ENCODE data around the gene DNAJC1.
"Not testable (repeated sequence)": the region's sequence is repeated elsewhere in the genome, so short reads cannot be mapped to it uniquely, and the experiment has no call there.

The DNAJC1 gene

DNA sequence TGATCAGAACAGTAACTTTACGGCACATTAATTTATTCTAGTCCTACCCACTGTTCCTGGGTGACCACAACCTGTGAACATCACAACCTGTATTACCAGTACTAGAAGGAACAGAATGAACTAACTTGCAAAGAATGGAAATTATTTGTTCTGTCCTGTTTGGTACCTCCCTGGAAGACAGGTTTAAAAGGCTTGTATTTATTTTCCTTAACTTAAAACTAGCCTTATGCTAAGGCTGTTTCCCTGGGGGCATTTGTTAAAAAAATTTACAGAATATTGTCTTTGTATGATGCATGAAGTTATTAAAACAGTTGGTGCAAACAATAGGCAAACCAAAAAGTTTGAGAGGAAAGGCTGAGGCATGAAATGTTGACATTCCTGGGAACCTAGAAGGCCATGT is 132.7 kb downstream of the DNAJC1 start:
- no peak for TF ChIP-seq EZH2 (IDR thresholded peaks at IDR 0.05; ENCODE audit: borderline replicate concordance, low read length)
- no peaks in the 10 kb centered on the region for H3K36me3 ChIP-seq (ENCODE audit: insufficient read depth, low read length)
- no peak overlapping the region for H3K27ac ChIP-seq (ENCODE audit: low read depth, low read length, poor library complexity, severe bottlenecking)
- H3K9me2 ChIP-seq (ENCODE audit: low read depth, low read length) = no peaks in the 10 kb centered on the region
- H4K20me1 ChIP-seq (ENCODE audit: insufficient read depth, low read length) = no peaks in the 10 kb centered on the region
- H3K27me3 ChIP-seq (ENCODE audit: insufficient read depth, low read length) = no peaks in the 10 kb centered on the region
- no peaks in the 10 kb centered on the region for H3K79me2 ChIP-seq (ENCODE audit: insufficient read depth, low read length)
- no peak overlapping the region for H3K4me3 ChIP-seq (ENCODE audit: low read depth, low read length, poor library complexity, severe bottlenecking)
- no peak overlapping the region for H3K9ac ChIP-seq (ENCODE audit: low read length)
- H3K4me1 ChIP-seq (ENCODE audit: insufficient read depth, low read length, severe bottlenecking) = no peaks in the 10 kb centered on the region
- H3K4me2 ChIP-seq (ENCODE audit: low read length) = no peak overlapping the region
- H2AFZ ChIP-seq (ENCODE audit: low read length) = no peak overlapping the region
- no peaks in the 10 kb centered on the region for H3F3A ChIP-seq (ENCODE audit: insufficient read depth, low read length)
- peaks cover 9% of the 10 kb centered on the region; the same call in 1 of the 2 replicates for H3K9me3 ChIP-seq (ENCODE audit: low read length)

DNA sequence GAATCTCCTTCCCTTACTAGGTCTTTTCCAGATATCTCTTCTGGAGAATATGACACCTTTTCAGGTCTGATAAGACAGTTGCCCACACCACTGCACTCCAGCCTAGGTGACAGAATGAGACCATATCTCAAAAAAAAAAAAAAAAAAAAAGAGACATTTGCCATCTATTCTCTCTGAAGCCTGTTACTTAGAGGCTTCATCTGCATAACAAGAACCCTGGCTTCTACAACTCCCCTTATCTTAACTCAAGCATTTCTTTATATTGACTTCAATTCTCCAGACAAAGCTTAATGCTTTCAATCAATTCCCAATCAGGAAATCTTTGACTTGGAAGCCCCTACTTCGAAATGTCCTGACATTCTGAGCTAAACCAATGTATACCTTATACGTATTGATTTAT is 134.4 kb downstream of the DNAJC1 start:
- H3K4me1 ChIP-seq (ENCODE audit: insufficient read depth, low read length, severe bottlenecking); H3K27me3 ChIP-seq (ENCODE audit: insufficient read depth, low read length); H4K20me1 ChIP-seq (ENCODE audit: insufficient read depth, low read length); H3K4me2 ChIP-seq (ENCODE audit: low read length); H3K9ac ChIP-seq (ENCODE audit: low read length); H3K79me2 ChIP-seq (ENCODE audit: insufficient read depth, low read length); H2AFZ ChIP-seq (ENCODE audit: low read length); H3F3A ChIP-seq (ENCODE audit: insufficient read depth, low read length); H3K9me2 ChIP-seq (ENCODE audit: low read depth, low read length); H3K27ac ChIP-seq (ENCODE audit: low read depth, low read length, poor library complexity, severe bottlenecking); H3K36me3 ChIP-seq (ENCODE audit: insufficient read depth, low read length); H3K9me3 ChIP-seq (ENCODE audit: low read length); H3K4me3 ChIP-seq (ENCODE audit: low read depth, low read length, poor library complexity, severe bottlenecking): not testable (repeated sequence)

DNA sequence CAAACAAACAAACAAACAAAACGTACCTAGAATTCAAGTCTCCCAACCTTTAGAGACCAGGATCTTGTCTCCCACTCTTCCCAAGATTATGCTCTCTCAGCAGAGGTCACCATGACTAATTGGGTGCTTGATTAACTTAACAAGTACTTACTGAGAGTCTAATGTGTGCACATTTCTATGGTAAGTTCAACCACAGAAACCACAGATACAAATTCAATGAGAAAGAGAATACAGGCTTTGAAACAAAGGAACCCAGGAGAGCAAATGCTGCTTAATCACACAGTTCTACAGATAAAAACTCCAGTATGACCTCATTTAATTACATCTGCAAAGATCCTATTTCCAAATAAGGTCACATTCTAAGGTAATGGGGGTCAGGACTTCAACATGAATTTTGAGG is 142.8 kb downstream of the DNAJC1 start:
- Histone ChIP-seq H3K4me1 (ENCODE audit: insufficient read depth, low read length, severe bottlenecking) (no peaks in the 10 kb centered on the region), H4K20me1 (ENCODE audit: insufficient read depth, low read length) (no peaks in the 10 kb centered on the region), H3K4me3 (ENCODE audit: low read depth, low read length, poor library complexity, severe bottlenecking) (no peak overlapping the region), H3K9me2 (ENCODE audit: low read depth, low read length) (no peaks in the 10 kb centered on the region), H3K36me3 (ENCODE audit: insufficient read depth, low read length) (no peaks in the 10 kb centered on the region), H3K4me2 (ENCODE audit: low read length) (no peak overlapping the region), H3K27me3 (ENCODE audit: insufficient read depth, low read length) (no peaks in the 10 kb centered on the region), H3K79me2 (ENCODE audit: insufficient read depth, low read length) (no peaks in the 10 kb centered on the region), H2AFZ (ENCODE audit: low read length) (no peak overlapping the region), H3K9me3 (ENCODE audit: low read length) (no peaks in the 10 kb centered on the region), H3K9ac (ENCODE audit: low read length) (no peak overlapping the region), H3K27ac (ENCODE audit: low read depth, low read length, poor library complexity, severe bottlenecking) (no peak overlapping the region), H3F3A (ENCODE audit: insufficient read depth, low read length) (no peaks in the 10 kb centered on the region)
- TF ChIP-seq EZH2 (IDR thresholded peaks at IDR 0.05; ENCODE audit: borderline replicate concordance, low read length) = no peak
- TF ChIP-seq, protein P1, sequence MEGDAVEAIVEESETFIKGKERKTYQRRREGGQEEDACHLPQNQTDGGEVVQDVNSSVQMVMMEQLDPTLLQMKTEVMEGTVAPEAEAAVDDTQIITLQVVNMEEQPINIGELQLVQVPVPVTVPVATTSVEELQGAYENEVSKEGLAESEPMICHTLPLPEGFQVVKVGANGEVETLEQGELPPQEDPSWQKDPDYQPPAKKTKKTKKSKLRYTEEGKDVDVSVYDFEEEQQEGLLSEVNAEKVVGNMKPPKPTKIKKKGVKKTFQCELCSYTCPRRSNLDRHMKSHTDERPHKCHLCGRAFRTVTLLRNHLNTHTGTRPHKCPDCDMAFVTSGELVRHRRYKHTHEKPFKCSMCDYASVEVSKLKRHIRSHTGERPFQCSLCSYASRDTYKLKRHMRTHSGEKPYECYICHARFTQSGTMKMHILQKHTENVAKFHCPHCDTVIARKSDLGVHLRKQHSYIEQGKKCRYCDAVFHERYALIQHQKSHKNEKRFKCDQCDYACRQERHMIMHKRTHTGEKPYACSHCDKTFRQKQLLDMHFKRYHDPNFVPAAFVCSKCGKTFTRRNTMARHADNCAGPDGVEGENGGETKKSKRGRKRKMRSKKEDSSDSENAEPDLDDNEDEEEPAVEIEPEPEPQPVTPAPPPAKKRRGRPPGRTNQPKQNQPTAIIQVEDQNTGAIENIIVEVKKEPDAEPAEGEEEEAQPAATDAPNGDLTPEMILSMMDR (IDR thresholded peaks at IDR 0.05; ENCODE audit: low read length) = no peak

DNA sequence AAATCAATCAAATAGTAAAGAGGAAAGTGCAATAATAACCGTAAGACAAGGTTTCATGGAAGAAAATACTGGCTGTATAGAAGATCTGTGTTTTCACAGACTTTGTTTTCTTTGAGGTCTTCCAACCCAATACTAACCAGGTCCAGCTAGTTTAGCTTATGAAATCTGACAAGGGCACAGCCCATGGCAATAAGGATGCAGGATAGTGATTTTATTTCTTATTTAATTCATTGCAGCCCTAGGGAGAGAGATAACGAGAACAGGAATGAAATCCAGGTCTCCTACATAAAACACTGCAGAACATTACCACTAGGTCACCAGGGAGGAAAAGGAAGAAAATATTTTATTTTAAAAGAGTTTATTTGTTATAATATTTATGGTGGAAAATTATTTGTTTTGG is 145.1 kb downstream of the DNAJC1 start:
- Histone ChIP-seq H3K4me3 (ENCODE audit: low read depth, low read length, poor library complexity, severe bottlenecking) (no peak overlapping the region), H3K4me1 (ENCODE audit: insufficient read depth, low read length, severe bottlenecking) (no peaks in the 10 kb centered on the region), H3K27ac (ENCODE audit: low read depth, low read length, poor library complexity, severe bottlenecking) (no peak overlapping the region), H2AFZ (ENCODE audit: low read length) (no peak overlapping the region), H3K9ac (ENCODE audit: low read length) (no peak overlapping the region), H4K20me1 (ENCODE audit: insufficient read depth, low read length) (no peaks in the 10 kb centered on the region), H3F3A (ENCODE audit: insufficient read depth, low read length) (no peaks in the 10 kb centered on the region), H3K36me3 (ENCODE audit: insufficient read depth, low read length) (no peaks in the 10 kb centered on the region), H3K79me2 (ENCODE audit: insufficient read depth, low read length) (no peaks in the 10 kb centered on the region), H3K9me3 (ENCODE audit: low read length) (no peaks in the 10 kb centered on the region), H3K27me3 (ENCODE audit: insufficient read depth, low read length) (no peaks in the 10 kb centered on the region), H3K4me2 (ENCODE audit: low read length) (no peak overlapping the region), H3K9me2 (ENCODE audit: low read depth, low read length) (no peaks in the 10 kb centered on the region)
- no peak for TF ChIP-seq EZH2 (IDR thresholded peaks at IDR 0.05; ENCODE audit: borderline replicate concordance, low read length)
- TF ChIP-seq, protein P1 (IDR thresholded peaks at IDR 0.05; ENCODE audit: low read length) = no peak
